Measurements from ENCODE around the gene GUCY1A1.

Gene GUCY1A1

GRCh38 chr4:155722816-155723499 is 56.3 kb downstream of the GUCY1A1 start:
- H3K36me3 ChIP-seq (ENCODE audit: control insufficient read depth, insufficient read depth, low read length) = no peaks in the 10 kb centered on the region
- H3K4me3 ChIP-seq (replicated peaks; ENCODE audit: low read depth, low read length) = no peak overlapping the region
- H3K27me3 ChIP-seq (replicated peaks; ENCODE audit: control insufficient read depth, insufficient read depth, low read length) = no peaks in the 10 kb centered on the region
- TF ChIP-seq CTCF (IDR thresholded peaks at IDR 0.05; ENCODE audit: insufficient read depth, low read length, poor library complexity, severe bottlenecking) = no peak
- no peak for DNase-seq (ENCODE audit: extremely low read depth, insufficient read length)

DNA sequence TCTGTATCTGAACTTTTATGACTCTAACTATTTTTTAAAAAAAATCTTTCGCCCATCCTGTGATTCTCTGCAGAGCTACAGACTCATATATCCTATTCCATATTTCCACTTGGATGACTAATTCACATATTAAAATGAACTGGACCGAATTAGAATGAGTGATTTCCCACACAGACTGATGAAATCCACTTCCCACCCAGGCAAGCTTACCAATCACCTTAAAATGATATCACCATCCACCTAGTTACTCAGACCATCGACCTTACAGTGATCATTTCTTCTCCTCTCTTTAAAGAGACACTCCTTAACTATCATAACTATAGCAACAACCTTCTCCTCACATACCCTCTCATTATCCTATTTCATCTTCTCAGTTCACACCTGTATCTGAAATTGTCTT is 58.1 kb downstream of the GUCY1A1 start:
- DNase-seq (ENCODE audit: extremely low read depth, insufficient read length) = no peak
- Histone ChIP-seq H3K27me3 (replicated peaks; ENCODE audit: control insufficient read depth, insufficient read depth, low read length) (no peaks in the 10 kb centered on the region), H3K4me3 (replicated peaks; ENCODE audit: low read depth, low read length) (no peak overlapping the region), H3K36me3 (ENCODE audit: control insufficient read depth, insufficient read depth, low read length) (no peaks in the 10 kb centered on the region)
- TF ChIP-seq CTCF (IDR thresholded peaks at IDR 0.05; ENCODE audit: insufficient read depth, low read length, poor library complexity, severe bottlenecking) = no peak

DNA sequence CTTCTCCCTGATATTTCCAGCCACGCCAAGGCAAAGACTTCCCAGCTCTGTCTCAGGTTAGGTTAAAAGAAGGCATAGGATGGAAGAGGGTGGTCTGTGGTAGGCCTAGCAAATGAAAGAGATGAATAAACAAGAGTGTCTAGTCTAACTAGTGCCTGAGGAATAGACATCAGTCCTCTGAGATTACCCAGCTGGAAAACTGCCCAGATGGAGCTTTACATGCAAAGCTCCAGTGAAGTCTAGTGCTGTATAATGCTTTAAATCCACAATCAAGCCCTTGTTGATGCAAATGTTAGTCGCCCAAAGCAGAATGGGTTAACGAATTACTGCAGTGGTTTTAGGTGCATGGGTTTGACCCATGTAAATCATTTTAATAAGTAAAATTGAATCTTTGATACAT is 67.4 kb downstream of the GUCY1A1 start:
- no peak for DNase-seq (ENCODE audit: extremely low read depth, insufficient read length)
- no peaks in the 10 kb centered on the region for H3K27me3 ChIP-seq (replicated peaks; ENCODE audit: control insufficient read depth, insufficient read depth, low read length)
- no peaks in the 10 kb centered on the region for H3K36me3 ChIP-seq (ENCODE audit: control insufficient read depth, insufficient read depth, low read length)
- TF ChIP-seq CTCF (IDR thresholded peaks at IDR 0.05; ENCODE audit: insufficient read depth, low read length, poor library complexity, severe bottlenecking) = no peak
- no peak overlapping the region for H3K4me3 ChIP-seq (replicated peaks; ENCODE audit: low read depth, low read length)

DNA sequence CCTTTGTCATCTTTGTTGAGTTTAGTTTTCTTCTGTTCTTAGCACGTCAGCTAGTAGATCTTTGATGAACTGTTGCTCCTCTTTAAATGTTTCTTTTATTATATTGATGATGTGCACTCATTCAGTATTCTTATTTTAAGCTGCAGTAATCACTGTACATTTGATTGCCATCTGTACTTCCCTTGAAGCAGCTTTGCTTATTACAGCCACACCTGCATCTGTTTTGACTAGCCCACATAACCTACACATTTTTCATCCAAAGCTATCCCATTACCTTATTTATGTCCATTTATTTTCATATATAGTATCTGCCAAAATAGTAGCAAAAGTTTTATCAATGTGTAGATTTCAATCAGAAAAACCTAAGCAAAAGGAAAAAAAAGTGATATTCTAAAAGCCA is 68.3 kb downstream of the GUCY1A1 start:
- Histone ChIP-seq H3K4me3 (replicated peaks; ENCODE audit: low read depth, low read length) (no peak overlapping the region), H3K27me3 (replicated peaks; ENCODE audit: control insufficient read depth, insufficient read depth, low read length) (no peaks in the 10 kb centered on the region), H3K36me3 (ENCODE audit: control insufficient read depth, insufficient read depth, low read length) (no peaks in the 10 kb centered on the region)
- no peak for TF ChIP-seq CTCF (IDR thresholded peaks at IDR 0.05; ENCODE audit: insufficient read depth, low read length, poor library complexity, severe bottlenecking)
- no peak for DNase-seq (ENCODE audit: extremely low read depth, insufficient read length)

DNA sequence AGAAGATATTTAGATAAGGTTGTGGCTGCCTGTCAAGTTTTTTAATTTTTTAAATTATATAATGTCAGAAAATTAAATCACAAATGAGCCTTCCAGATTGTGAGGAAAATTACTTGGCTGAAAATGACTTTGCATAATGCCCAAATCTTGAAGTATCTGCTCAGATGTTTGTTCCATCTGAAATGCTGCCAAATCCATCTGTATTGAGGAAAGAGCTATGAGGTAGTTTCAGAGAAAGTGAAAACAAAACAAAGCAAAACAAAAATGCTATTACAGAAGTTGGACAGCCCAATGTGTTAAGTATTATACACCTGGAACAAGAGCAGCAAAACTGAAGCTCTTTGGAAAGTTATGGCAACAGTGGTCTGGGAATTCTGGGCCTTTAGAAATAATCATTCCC is 68.8 kb downstream of the GUCY1A1 start:
- Histone ChIP-seq H3K27me3 (replicated peaks; ENCODE audit: control insufficient read depth, insufficient read depth, low read length) (no peaks in the 10 kb centered on the region), H3K4me3 (replicated peaks; ENCODE audit: low read depth, low read length) (no peak overlapping the region), H3K36me3 (ENCODE audit: control insufficient read depth, insufficient read depth, low read length) (no peaks in the 10 kb centered on the region)
- DNase-seq (ENCODE audit: extremely low read depth, insufficient read length) = no peak
- no peak for TF ChIP-seq CTCF (IDR thresholded peaks at IDR 0.05; ENCODE audit: insufficient read depth, low read length, poor library complexity, severe bottlenecking)

DNA sequence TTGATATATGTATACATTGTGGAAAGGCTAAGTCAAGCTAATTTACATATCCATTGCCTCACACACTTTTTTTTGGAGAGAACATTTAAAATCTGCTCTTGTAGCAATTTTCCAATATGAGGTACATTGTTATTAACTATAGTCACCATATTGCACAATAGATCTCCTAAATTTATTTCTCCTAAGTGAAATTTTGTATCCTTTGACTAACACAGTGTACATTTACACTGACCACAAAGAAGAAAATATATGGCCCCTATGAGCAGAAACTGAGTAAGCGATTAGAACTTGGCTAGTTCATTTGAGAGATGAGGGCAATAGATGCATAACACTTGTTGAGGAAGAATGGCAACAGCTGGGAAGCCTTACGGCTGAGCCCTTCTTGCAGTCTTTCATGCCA is 71.9 kb downstream of the GUCY1A1 start:
- H3K4me3 ChIP-seq (replicated peaks; ENCODE audit: low read depth, low read length) = no peak overlapping the region
- H3K27me3 ChIP-seq (replicated peaks; ENCODE audit: control insufficient read depth, insufficient read depth, low read length) = no peaks in the 10 kb centered on the region
- no peaks in the 10 kb centered on the region for H3K36me3 ChIP-seq (ENCODE audit: control insufficient read depth, insufficient read depth, low read length)
- no peak for TF ChIP-seq CTCF (IDR thresholded peaks at IDR 0.05; ENCODE audit: insufficient read depth, low read length, poor library complexity, severe bottlenecking)
- DNase-seq (ENCODE audit: extremely low read depth, insufficient read length) = no peak

All from GM06990 (cell line).